GM18868 (cell line): ENCODE data around the gene ZNF324.
"Not testable (repeated sequence)": the region's sequence is repeated elsewhere in the genome, so short reads cannot be mapped to it uniquely, and the experiment has no call there.

Experiments
- ATAC-seq: cut with Tn5 transposase; IDR thresholded peaks from one replicate; pipeline ENCODE4 v1.9.1; 2021; ENCODE audit warnings: mild to moderate bottlenecking, moderate library complexity; ENCODE audit not compliant: unreplicated experiment

The ZNF324 gene

GRCh38 chr19:58498316-58499020 is 31.6 kb downstream of the ZNF324 start:
- ATAC-seq: peak; percentile 17

GRCh38 chr19:58499021-58499927 is 32.4 kb downstream of the ZNF324 start:
- ATAC-seq: peak; percentile 95

GRCh38 chr19:58500242-58500641 is 33.4 kb downstream of the ZNF324 start:
- no peak for ATAC-seq

- not testable (repeated sequence) for ATAC-seq
Observed at GRCh38 chr19:58507602-58508223, 40.8 kb downstream of the ZNF324 start.

GRCh38 chr19:58509731-58510083 is 42.8 kb downstream of the ZNF324 start:
- ATAC-seq: no peak

- no peak for ATAC-seq
Observed at GRCh38 chr19:58510084-58510862, 43.4 kb downstream of the ZNF324 start.

- no peak for ATAC-seq
Observed at GRCh38 chr19:58511353-58512208, 44.7 kb downstream of the ZNF324 start, which contains the start of gene SLC27A5. Gene SLC27A5 (minus strand): TSS chr19:58511992. CDS start chr19:58511955, 37 bp downstream.

GRCh38 chr19:58513213-58513693 is 46.4 kb downstream of the ZNF324 start:
- no peak for ATAC-seq

GRCh38 chr19:58513694-58514563 is 47.0 kb downstream of the ZNF324 start:
- ATAC-seq: peak; percentile 80

- no peak for ATAC-seq
Observed at GRCh38 chr19:58514564-58515022, 47.7 kb downstream of the ZNF324 start.

GRCh38 chr19:58515259-58515658 is 48.4 kb downstream of the ZNF324 start:
- ATAC-seq: no peak

GRCh38 chr19:58516246-58516836 is 49.5 kb downstream of the ZNF324 start:
- no peak for ATAC-seq

GRCh38 chr19:58516964-58517833 is 50.3 kb downstream of the ZNF324 start:
- no peak for ATAC-seq

- no peak for ATAC-seq
Observed at GRCh38 chr19:58518256-58519086, 51.6 kb downstream of the ZNF324 start.

GRCh38 chr19:58519087-58519354 is 52.1 kb downstream of the ZNF324 start:
- no peak for ATAC-seq

GRCh38 chr19:58519355-58520256 is 52.7 kb downstream of the ZNF324 start, which contains the start of gene ZBTB45:
Gene ZBTB45 (minus strand): TSS chr19:58519810. CDS start chr19:58517673, 2,137 bp downstream.
- peak; percentile 74 for ATAC-seq
